Stimulated activated CD4-positive, alpha-beta T cell treated with anti-CD3 and anti-CD28 coated beads, Interleukin-1b, Interleukin-23, amount 100 ng/mL, for 1 hour (primary cell): ENCODE results near the gene ARHGEF26.
"Not testable (repeated sequence)": the region's sequence is repeated elsewhere in the genome, so short reads cannot be mapped to it uniquely, and the experiment has no call there.

Experiments used
- DNase-seq, 2 donors: peaks; one replicate each; pipeline ENCODE4 v3.0.0-alpha.2; 2020; ENCODE audit warnings: low read depth in 2 of 2

ARHGEF26 gene

GRCh38 chr3:154120961-154121700, at the start of gene ARHGEF26:
Gene ARHGEF26, plus strand, starts transcription at chr3:154121390. Its CDS starts 603 bp downstream, at chr3:154121993.
- DNase-seq = peak; percentile 20 to 58

- DNase-seq = no peak
These were observed 46.2 kb upstream of the ARHGEF26 start for GRCh38 chr3:154074966-154075365.

- DNase-seq = no peak
These were observed 42.5 kb upstream of the ARHGEF26 start for GRCh38 chr3:154078672-154079071.

GRCh38 chr3:154081305-154081704, 39.9 kb upstream of the ARHGEF26 start:
- no peak for DNase-seq

GRCh38 chr3:154085071-154085470, 36.1 kb upstream of the ARHGEF26 start:
- DNase-seq = no peak

- DNase-seq = no peak
These were observed 35.4 kb upstream of the ARHGEF26 start for GRCh38 chr3:154085799-154086198.

GRCh38 chr3:154086286-154086685, 34.9 kb upstream of the ARHGEF26 start:
- DNase-seq = no peak

GRCh38 chr3:154087756-154088480, 33.3 kb upstream of the ARHGEF26 start:
- not testable (repeated sequence) for DNase-seq

- no peak for DNase-seq
These were observed 31.5 kb upstream of the ARHGEF26 start for GRCh38 chr3:154089421-154090420.

GRCh38 chr3:154094051-154094450, 27.1 kb upstream of the ARHGEF26 start:
- no peak for DNase-seq

GRCh38 chr3:154095832-154096421, 25.3 kb upstream of the ARHGEF26 start:
- DNase-seq = no peak

GRCh38 chr3:154098376-154098775, 22.8 kb upstream of the ARHGEF26 start:
- DNase-seq = no peak

- no peak for DNase-seq
These were observed 20.6 kb upstream of the ARHGEF26 start for GRCh38 chr3:154100556-154100955.

- no peak for DNase-seq
These were observed 19.9 kb upstream of the ARHGEF26 start for GRCh38 chr3:154101250-154101649.

- no peak for DNase-seq
These were observed 19.0 kb upstream of the ARHGEF26 start for GRCh38 chr3:154102225-154102624.

- no peak for DNase-seq
These were observed 15.8 kb upstream of the ARHGEF26 start for GRCh38 chr3:154105218-154105975.

GRCh38 chr3:154111365-154111935, 9.7 kb upstream of the ARHGEF26 start:
- DNase-seq = no peak

- DNase-seq = no peak
These were observed 8.9 kb upstream of the ARHGEF26 start for GRCh38 chr3:154112146-154112852.

GRCh38 chr3:154113609-154114008, 7.6 kb upstream of the ARHGEF26 start:
- DNase-seq = no peak

GRCh38 chr3:154115332-154115731, 5.9 kb upstream of the ARHGEF26 start:
- DNase-seq = no peak
